NCI-H2029 treated with DMSO at 0.1 percent for 48 hours (cell line): Measurements from ENCODE around the gene SCNN1A.

Experiments
- DNase-seq: peaks from one replicate; lab custom pipeline; 2025; lab: John Stamatoyannopoulos, UW

Gene SCNN1A

DNA sequence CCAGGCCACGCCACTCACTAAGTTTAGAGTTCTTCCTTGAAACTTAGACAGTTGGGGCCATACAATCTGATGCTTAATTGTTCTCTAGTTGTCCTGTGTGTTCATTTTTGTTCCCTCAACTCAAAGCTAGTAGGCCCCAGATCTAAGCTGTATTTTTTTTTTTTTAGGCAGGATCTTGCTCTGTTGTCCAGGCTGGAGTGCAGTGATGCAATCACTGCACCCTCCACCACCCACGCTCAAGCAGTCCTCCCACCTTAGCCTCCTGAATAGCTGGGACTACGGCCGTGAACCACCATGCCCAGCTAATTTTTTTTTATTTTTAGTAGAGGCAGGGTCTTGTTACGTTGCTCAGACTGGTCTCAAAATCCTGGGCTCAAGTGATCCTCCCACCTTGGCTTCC lies 41.0 kb downstream of the SCNN1A start:
- no peak for DNase-seq

DNA sequence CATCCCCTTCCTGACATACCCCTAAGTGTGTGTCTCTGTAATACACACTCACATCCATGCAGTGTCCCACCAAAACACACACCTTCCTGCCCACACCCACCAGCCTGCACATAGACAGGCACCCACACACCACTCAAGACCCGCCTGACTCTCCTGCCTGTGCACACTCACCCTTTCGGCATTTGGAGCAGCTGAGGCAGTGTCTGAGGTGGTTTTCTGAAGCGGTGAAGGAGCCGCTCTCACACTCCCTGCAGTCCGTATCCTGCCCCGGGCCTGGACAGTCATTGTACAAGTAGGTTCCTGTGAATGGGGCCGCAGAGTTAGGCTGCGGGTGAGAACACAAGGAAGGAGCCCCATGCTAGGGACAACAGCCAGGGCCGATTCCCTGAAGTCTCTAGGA lies 41.8 kb downstream of the SCNN1A start:
- DNase-seq, result no peak

DNA sequence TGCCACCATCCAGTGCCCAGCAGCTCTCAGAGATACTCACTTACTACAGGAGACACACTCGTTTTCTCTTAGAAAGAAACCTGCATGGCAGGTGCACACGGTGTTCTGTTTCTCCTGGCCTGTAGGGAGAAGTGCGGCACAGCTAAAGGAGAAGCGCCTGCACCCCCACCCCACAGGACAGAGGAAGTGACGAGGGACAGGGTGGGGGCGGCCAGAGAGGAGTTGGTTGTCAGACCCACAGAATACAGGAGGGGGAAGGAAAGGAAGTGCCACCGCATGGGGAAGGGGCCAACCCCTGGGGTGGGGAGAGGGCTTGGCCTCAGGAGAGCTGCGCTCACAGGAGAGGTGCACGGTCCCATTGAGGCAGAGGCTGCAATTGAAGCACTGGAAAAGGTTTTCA lies 42.3 kb downstream of the SCNN1A start:
- no peak for DNase-seq

DNA sequence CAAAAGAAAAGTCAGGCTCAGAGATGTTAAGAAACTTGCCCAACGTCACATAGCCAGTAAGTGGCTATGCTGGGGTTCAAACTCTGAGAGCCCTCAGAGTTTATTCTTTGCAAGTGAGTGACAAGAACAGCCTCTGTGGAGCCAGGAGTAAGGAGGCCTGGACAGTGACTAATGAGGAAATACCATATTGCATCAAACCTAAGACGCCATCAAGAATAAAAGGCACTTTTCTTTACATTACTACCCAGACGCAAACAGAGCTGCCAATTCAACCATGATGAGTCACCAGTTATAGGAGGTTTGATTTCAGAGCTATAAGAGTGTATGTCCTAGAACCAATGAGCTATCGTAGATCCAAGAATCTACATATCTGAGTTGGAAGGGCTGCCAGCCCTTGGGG lies 42.9 kb downstream of the SCNN1A start:
- no peak for DNase-seq

DNA sequence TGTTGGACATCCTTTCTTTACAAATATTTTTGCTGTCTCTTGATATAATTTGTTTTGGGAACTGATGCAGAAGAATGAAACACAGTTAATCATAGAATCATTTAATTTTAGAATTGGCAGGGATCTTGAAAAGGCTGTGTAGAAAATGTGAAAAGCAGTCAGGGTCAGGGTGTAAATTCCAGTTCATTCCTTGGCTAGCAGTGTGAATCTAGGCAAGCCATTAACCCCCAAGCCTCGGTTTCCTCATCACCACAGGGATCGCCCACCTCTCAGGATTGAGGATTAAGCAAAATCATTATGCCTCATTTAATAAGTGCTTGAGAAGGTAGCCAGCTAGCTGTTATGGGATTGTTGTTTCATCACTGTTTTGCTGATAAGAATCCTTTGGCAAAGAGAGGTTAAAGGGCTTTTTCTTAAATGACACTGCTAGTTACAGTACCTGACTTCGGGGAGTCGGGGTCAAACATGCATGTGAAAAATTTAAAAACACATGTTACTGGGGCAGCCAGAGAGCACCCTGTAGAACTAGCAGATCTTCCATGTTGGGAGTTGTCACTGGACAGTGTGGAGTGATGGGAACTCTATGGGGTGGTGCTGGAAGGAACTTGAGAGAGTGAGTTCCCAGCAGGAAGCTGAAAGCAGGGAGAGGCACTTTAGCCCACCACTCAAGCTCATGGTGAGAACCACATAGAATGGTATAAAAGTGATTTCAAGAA lies 44.2 kb downstream of the SCNN1A start:
- DNase-seq, result no peak

DNA sequence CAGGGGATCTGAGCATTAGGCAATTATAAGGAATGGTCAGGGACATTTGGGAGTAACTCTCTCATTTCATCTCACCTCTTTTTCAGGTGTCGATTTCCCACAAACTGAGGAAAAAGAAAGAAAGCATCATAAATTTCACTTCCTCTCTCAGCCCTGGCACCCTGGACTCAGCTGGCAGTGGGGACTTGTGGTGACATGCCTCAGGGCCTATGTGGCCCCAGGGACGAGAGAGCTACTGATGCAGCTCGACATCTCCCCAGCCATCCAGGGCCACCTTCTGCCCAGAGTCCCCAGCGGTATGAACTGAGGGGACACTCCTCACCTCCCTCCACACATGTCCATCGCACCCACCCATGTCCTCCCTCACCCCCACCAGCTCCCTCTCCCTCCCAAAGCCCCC lies 45.2 kb downstream of the SCNN1A start:
- DNase-seq, result no peak

DNA sequence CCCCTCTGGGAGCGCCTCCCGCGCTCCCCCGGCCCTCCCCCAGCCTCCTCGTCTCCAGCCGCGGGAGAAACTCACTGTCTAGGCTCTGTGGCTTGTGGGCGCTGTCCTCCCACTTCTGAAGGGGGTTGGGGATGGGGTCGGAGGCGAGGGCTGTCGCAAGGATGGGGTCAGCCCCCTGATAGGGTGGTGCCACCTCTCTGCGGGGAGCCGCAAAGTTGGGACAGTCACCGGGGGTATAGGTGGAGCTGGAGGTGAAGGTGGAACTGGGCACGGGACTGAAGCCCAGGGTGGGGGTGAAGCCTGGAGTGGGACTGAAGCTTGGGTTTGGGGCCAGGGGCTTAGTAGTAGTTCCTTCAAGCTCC lies 45.7 kb downstream of the SCNN1A start:
- no peak for DNase-seq

DNA sequence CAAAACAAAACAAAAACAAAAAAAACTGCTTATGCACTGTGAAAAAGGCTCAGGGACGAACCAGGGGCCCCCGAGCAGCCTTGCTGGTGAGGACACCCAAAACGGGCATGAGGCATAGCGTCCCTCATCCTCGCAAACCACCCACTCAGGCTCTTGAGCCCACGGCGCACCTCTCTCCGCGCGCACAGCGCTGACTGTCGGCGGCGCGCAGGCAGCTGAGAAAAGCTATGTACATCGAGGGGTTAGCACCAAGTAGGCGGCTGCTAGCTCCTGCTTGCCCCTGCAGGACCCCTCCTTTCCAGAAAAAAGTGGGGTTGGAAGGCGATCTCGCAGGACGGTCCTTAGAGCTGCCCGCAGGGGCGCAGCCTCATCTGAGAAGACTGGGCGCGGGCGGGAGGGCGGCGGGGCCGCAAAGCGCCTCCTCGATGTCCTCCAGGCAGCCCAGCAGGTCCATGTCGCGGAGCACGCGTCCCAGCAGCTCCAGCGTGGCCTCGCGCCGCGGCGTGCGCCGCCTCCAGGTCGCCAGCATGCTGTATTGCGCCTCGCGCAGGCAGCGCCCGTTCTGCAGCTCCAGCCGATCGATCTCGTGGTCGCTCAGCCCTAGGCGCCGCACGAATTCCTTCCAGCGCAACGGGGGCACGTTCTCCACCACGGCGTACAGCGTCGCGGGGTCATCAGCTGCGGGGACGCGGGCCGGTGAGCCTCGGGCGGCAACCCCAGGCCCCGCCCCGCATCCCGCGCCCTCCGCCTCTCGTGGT lies 46.2 kb downstream of the SCNN1A start:
- no peak for DNase-seq

DNA sequence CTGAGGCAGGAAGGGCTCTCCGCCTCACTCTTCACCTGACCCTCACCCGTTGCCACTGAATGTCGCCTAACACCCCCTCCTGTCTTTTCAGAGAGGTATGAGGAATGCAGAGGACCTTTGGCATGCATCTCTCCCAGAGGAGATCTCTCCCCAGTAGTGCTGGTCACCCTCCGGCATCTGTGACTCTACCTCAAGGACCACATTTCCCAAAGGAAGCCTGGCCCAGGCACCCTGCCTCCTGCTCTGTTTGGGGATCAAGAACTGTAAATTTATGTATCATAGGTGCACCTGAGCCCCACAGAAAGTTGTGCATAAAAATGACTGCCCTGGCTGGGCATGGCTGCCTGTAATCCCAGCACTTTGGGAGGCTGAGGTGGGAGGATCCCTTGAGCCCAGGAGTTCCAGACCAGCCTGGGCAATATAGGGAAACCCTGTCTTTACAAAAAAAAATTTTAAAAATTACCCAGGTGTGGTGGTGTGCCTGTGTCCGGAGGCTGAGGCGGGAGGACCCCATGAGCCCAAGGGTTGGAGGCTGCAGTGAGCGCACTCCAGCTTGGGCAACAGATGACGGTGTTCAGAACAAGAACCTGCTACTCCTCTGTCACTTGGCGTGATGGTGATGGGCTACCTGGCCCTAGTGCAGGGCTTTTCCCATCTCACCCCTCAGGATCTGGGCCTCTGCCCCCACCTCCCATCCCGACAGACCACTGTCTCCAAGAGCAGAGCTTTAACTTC lies 47.2 kb downstream of the SCNN1A start:
- no peak for DNase-seq

DNA sequence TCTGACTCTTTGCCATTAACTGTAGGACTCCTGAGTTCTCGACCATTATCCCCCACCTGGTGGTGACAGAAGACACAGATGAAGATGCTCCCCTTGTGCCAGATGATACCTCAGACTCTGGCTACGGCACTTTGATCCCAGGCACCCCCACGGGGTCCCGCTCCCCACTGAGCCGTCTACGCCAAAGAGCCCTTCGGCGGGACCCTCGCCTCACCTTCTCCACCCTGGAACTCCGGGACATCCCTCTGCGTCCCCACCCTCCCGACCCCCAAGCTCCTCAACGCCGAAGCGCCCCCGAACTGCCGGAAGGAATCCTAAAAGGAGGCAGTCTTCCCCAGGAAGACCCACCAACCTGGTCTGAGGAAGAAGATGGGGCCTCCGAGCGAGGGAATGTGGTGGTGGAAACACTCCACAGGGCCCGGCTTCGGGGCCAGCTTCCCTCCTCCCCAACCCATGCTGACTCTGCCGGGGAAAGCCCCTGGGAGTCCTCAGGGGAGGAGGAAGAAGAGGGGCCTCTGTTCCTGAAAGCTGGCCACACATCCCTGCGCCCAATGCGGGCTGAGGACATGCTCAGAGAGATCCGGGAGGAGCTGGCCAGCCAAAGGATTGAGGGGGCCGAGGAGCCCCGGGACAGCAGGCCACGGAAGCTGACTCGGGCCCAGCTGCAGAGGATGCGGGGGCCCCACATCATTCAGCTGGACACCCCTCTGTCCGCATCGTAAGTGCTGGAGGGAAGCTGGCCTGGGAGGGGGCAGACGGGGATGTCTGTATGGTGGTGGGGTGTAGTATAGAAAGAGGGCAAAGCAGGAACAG lies 47.9 kb downstream of the SCNN1A start:
- DNase-seq, result no peak

DNA sequence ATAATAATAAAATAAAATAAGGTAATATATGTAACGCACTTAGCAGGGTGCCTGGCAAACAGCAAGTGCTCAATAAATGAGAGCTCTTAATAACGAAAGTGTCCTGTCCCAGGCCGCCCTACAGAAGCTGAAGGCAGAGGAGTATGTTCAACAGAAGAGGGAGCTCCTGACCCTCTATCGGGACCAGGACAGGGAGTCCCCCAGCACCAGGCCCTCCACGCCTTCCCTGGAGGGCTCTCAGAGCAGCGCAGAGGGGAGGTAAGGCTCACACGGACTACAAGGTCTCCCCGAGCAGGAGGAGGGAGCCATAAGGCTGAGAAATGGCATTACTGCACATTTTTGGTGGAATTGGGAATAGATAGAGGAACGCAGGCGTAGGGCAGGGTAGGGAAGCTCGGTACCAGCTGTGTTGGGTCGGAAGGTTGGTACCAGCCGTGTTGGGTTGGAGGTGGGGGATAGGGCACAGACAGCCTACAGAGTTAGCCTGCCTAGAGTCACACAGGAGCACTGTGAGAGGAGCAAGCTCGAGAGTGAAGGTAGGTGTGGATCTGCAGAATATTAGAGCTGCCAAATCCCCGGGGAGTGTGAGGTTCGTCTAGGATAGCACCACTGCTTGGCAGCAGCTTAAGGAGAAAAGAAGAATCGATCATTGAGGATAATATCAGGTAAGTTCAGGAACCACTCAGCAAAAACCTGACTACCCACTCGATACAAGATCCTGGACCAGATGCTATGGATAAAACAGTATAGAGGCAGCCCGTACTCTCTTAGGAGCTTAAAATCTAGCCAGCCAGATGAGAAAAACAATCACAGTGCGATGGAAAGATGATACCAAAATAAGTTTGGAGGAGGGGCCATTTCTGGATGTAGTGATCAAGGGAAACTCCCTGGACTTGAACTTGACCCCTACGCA lies 48.8 kb downstream of the SCNN1A start:
- DNase-seq, result no peak

DNA sequence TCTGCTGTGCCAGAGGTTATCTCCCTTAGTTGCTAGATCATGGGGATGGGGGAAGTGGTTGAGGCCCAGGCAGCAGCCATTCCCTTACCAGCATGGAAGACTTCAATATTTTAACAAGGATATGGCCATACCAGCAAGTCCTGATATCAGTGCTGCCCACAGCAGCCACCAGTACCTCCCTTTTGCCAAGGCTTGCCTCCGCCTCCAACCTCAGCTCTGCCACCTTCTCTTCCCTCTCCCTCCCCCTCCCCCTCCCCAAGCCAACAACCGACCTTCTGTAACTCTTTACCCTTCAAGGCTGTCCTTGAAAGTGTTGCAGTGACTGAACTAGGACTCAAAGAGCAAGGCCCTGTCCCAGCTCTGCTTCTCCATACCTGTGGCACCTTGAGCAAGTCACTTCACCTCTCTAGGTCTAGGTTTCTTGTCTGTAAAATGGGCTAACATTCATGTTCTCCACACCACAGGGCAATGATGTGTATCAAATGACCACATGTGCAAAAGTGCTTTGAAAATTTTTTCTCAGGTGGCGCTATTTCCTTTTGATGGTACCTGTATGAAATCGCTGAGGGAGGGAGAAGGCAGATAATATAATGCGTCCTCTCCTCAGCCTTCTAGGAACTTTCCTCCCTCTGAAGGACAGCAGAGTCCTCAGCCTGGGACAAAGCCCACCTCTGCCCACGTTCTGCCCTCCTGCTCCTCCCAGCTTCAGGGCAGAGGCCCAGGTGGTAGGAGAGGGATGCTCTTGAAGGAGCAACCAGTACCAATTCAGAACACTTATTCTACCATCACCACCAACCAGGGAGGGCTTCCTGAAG lies 50.2 kb downstream of the SCNN1A start:
- no peak for DNase-seq

DNA sequence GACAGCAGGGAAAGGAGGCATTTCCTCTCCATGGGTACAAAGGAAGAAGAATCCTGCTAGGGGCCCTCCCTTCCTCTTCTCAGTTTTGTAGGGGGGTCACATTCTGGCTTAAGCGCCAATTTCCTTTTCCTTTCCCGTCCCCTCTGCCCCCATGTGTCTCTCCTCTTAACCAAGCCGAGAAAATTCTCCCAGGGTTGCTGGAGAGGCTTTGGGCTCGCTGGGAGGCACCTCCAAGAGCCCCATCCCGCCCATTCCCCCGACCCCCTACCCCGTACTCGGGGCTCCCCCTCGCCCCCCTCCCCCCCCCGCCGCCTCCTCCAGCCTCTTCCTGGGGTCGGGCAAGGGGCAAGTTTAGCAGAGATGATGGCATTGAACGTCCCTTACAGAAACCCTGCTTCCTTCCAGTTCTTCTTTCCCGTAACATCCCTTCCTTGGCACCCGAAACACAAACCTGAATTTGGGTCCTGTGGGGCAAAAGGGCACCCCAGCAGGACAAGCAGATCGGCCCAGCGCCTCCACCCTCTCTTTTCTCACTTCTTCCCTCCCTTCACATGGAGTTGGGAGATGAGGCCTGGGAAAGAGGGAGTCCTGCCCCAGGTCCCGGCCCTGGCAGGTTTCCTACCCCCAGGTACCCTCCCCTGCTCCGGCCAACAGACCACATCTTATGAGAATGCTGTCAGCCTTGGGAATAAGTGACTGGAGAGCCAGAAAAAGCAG lies 51.2 kb downstream of the SCNN1A start:
- DNase-seq, result no peak

DNA sequence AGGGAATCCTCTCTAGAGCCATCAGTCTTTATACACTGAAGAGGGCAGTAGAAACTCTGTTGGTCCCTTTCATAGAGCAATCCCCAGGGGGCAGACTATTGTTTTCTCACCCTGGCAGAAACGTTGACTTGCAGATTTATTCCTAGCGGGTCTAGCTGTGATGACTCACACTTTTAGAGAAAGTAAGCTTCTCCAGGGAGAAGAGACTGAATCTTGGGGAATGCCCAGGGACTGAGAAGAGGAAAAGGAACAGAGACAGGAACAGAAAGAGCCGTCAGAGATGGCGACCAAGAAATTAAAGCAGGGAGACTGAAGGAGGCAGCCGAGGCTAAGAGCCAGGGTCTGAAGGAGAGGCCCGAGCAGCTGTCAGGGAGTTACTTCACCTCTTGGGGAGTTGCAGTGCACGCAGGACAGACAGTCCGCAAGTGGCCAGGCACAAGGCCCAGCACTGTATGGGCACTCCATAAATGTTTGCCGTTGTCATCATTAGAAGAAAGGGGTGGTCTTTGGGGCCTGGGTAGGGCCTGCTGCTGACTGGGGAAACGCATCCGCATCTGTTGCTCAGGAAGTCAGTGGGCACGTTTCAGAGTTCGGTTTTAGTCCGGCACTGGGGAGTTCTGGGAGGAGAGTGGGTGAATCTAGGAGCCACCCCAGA lies 51.9 kb downstream of the SCNN1A start:
- no peak for DNase-seq

DNA sequence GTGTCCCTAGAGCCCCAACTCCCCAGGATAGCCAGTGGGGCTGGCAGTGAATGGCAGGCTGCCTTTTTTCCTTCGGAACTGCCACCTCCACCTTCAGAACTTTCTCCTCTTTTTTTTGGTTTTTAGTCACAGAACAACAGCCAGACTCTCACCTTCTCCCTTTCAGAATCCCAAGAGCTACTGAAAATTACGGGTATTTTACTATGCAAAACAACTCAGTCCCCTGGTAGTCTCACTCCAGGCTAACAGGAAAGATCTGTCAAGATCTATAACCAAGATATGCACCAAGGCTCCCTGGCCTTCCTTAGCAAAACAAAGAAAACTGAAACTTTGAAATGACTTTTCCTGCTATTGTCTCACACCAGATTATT lies 52.4 kb downstream of the SCNN1A start:
- no peak for DNase-seq

DNA sequence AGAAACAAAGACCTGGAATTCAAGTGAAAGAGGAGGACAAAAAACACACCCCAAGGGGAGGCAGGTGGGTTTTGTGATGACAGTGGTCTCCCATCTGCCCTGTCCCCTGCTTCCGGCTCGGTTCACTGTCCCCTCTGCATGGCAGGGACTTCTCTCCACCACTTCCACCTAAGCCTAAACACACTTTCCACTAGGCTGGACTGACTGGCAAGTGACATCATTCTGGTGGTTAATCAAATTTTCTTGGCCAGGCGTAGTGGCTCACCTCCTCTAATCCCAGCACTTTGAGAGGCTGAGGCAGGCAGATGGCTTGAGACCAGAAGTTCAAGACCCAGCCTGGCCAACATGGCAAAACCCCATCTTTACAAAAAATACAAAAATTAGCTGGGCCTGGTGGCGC lies 53.0 kb downstream of the SCNN1A start:
- no peak for DNase-seq

DNA sequence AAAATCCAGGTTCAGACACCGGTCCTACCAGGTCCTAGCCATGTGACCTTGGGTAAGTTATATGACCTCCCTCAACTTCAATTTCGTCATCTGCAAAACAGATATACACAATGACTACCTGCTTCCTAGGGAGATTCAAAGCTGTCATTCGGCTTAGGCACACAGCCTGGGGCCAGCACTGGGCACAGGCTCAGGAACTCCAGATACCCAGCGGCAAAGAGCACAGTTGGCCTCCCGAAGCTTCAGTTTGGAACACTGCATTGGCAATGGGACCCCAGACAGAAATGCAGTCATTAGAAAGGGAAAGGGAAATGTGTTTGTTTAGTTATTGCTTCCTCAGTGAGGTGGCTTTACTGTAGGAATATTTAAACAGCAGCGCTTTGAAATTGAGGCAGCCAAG lies 53.5 kb downstream of the SCNN1A start:
- no peak for DNase-seq

DNA sequence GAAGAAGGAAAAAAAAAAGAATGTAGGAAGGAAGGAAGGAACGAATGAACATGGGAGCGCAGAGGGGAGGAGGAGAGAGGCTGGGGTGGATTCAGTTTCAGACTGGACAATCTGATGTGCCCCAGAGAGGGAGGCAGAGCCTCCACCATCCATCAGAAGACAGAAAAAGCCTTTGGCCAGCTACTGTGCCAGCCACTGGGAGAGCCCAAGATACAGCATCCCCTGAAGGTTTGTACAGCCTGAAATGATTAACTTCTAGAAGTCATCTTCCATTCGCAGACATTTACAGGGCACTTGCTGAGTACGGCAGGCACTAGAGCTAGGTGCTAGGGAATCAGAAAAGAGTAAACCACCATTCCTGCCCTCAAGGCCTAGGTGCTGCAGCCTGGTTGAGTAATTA lies 55.9 kb downstream of the SCNN1A start:
- DNase-seq, result no peak

DNA sequence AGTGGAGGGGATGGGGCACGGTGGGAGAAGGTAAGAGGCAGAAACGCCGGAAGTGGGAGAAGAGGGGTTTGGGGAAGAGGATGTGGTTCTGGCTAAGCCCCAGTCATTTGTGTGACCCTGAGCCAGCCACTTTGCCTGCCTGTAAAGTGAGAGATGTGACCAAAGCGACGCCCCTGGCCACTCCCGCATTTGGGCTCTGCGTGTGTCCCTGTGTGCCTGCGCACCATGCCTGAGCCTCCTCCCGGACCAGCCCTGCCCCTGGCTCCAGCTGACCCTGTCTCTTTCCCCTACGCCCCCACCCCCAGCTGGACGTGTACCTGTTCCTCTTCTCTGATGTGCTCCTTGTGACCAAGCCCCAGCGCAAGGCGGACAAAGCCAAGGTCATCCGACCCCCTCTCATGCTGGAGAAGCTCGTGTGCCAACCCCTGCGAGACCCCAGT lies 56.9 kb downstream of the SCNN1A start:
- DNase-seq, result no peak
